HG03097 (cell line): Measurements from ENCODE around the gene SLC22A14.
A peak's percentile ranks its signal among the peaks of the same experiment; 100 is the strongest.

Experiments
- ATAC-seq: cut with Tn5 transposase; IDR thresholded peaks from one replicate; pipeline ENCODE4 v1.9.1; 2021; ENCODE audit not compliant: unreplicated experiment, low FRiP score

The SLC22A14 gene

GRCh38 chr3:38337703-38338102, 55.6 kb downstream of the SLC22A14 start:
- no peak for ATAC-seq

- no peak for ATAC-seq
Measured at GRCh38 chr3:38343797-38344594, 61.9 kb downstream of the SLC22A14 start.

GRCh38 chr3:38345879-38346586, 63.9 kb downstream of the SLC22A14 start:
- no peak for ATAC-seq

DNA sequence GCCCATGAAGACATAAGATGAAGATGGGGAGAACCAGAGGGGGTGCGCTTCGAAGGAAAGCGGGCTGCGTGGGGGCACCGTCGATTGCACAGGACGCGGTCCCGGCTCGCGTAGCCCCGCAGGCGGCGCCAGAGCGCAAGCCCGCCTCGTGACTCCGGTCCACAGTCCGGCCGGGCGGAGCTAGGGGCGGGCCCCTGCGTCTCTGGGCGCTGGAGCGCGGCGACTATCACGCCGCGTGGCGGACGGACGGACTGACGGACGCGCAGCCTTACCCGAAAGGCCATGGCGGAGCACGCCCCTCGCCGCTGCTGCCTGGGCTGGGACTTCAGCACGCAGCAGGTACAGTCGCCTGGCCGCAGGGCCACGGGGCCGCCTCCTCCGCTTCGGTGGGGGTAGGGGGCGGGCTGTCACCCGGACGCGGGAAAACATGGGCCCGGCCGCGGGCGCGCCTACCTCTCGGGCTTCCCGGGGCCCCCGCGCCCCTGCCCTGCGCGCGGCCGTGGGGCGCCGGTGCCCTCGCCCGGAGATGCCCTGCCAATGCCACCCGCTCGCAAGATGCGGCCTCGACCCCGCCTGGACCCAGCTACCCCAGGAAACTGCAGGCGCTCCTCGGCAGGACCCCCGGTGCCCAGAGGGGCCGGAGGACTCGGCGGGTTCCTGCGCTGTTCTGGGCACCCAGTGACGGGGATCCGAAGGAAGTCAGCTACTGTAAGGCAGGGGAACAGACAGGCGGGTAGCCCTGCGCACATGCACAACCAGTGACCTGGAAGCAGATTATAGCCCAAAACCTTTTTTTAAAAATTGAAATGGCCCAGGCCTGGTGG, 64.7 kb downstream of the SLC22A14 start, which contains the start of gene XYLB:
Gene XYLB, plus strand, starts transcription at position 199 of the 824 bp plus-strand sequence. Its CDS starts 84 bp downstream, at position 283.
- peak; percentile 97 for ATAC-seq

- ATAC-seq, result no peak
Measured at GRCh38 chr3:38347421-38348200, 65.5 kb downstream of the SLC22A14 start.

DNA sequence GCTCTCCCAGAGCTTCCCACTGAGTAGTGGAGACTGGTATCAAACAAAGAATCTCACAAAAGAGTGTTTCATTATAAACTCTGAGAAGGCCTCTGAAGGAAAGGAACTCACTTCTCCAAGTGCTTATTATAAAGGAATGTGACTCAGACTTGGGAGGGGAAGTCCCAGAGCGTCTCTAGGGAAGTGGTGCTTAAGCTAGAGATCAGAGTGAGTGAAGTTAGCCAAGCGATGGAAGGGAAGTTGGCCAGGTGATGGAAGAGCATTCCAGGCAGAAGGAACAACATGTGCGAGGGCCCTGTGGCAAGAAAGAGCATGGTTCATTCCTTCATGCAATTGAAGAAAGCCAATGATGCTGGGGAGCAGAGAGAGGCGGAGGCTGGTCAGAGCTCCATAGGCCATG, 66.8 kb downstream of the SLC22A14 start:
- ATAC-seq, result no peak

DNA sequence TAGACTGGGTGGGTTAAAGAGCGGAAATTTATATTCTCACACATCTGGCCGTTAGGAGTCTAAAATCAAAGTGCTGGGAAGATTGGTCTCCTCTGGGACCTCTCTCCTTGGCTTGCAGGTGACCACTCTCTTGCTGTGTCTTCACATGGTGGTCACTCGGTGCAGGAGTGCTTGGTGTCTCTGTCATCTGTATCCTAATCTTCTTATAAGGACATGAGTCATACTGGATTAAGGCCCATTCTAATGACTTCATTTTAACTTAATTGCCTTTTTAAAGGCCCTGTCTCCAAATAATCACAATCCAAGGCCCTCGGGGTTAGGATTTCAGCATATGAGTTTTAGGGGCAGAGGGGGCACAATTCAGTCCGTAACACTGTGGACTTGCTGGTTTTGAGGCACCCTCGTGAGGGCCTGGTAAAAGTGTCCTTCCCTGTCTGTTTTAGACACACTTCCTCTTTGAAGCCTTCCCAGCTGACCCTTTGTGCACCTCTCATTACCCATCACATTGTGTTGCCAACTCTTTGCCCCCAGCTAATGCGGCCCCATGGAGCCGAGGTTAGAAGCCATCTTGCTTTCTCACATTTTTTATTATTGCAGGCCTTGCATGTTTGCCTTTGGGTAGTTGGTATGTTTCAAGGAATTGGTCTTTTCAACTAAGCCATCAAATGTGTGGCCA, 67.7 kb downstream of the SLC22A14 start:
- ATAC-seq, result no peak

- ATAC-seq, result no peak
Measured at GRCh38 chr3:38353151-38353550, 71.1 kb downstream of the SLC22A14 start.

DNA sequence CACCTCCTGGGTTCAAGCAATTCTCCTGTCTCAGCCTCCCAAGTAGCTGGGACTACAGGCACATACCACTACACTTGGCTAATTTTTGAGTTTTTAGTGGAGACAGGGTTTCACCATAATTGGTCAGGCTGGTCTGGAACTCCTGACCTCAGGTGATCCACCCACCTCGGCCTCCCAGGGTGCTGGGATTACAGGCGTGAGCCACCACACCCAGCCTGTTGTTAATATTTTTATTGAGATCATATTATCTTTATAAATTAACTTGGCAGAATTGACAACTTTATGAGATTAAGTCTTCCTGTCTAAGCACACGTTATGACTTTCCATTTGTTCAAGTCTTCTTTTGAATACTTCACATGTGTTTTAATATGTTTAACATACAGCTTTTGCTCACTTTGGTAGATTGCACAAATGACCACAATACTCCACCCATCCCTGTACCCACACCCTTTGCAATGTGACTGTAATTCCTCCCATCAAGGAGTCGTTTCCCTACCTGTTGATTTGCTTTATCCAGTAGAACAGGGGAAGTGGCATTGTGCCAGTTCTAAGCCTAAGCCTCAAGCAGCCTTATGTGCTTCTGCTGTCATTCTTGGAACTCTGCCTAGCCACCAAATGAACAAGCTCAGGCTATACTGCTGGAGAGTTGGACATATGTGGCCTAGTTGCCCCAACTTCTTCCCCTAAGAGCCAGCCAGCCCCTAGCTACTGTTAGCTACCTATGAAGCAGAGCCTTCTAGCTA, 72.7 kb downstream of the SLC22A14 start:
- no peak for ATAC-seq

DNA sequence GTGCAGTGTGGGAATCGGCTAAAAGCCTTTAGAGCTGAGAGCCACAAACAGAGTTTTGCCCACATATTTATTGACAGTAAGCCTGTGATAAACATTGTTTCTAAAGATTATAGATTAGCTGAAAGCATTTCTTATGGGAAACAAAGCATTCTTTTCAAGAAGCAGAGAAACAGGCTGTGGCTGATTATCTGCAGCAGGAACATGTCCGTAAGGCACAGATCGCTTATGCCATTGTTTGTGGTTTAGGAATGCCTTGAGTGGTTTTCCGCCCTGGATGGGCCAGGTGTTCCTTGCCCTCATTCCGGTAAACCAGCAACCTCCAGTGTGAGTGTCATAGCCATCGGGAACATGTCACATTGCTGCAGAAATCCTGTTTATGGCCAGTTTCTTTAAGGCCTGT, 76.9 kb downstream of the SLC22A14 start:
- no peak for ATAC-seq

DNA sequence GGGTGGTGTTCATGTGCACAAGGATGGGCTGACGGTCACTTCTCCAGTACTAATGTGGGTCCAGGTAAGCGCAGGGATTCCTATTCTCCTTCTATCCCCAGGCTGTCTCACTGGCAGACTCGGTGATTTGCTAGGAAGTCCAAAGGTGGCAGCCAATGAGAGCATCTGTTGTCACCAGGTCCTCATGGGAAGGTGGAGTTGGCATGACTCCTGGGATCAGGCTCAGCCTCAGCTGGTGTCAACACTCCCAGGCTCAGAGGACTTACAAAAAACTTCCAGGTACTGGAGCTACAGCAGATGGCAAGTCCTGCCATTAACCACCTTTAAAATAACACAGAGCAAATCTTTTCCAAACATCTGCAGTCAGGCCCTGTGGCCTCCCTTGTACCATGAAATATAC, 78.3 kb downstream of the SLC22A14 start:
- ATAC-seq, result no peak

DNA sequence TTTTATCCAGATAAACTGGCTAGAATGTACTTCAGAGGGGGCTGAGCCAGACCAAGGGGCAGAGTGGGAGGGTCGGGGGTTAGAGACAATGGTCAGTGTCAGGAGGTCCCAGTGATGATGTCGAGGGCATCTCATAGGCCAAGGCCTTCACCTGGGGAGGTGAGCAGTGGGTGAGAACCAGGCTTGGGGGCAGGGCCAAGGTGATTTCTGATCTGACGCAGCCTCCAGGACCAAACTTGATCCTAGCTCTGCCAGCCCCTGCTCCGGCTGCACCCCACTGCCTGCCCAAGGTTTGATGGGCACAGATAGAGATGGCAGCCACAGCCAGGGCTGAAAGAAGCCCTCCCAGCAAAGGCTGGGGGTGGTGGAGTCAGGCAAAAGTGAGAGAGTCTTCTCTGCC, 79.4 kb downstream of the SLC22A14 start:
- ATAC-seq, result no peak

- no peak for ATAC-seq
Measured at GRCh38 chr3:38362825-38363224, 80.7 kb downstream of the SLC22A14 start.

- no peak for ATAC-seq
Measured at GRCh38 chr3:38364721-38365400, 82.8 kb downstream of the SLC22A14 start.

DNA sequence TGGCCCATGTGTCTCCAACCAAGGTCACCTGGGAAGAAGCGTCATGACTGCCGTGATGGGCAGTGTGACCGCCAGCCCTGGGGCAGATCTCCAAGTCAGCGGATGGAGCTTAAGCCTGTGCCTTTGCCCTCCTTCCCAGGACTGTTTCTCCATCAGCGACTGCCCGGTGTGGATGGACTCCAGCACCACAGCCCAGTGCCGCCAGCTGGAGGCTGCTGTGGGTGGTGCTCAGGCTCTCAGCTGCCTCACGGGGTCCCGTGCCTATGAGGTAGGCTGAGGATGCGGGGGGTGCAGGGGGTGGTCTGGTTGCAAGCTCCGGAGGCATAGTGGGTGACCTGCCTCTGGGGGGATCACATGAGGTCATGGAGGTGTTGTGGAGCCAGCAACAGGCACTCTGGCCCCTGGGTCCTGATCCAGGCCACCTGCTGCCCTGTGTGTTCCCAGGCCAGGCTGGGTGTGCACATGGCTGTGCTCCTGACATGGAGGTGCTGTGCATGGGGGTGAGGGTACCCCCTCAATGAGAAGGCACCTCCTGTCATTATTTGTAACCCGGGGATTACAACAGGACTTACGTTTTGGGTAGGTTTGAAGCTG, 83.5 kb downstream of the SLC22A14 start:
- ATAC-seq, result no peak

GRCh38 chr3:38366082-38366481, 84.0 kb downstream of the SLC22A14 start:
- no peak for ATAC-seq

DNA sequence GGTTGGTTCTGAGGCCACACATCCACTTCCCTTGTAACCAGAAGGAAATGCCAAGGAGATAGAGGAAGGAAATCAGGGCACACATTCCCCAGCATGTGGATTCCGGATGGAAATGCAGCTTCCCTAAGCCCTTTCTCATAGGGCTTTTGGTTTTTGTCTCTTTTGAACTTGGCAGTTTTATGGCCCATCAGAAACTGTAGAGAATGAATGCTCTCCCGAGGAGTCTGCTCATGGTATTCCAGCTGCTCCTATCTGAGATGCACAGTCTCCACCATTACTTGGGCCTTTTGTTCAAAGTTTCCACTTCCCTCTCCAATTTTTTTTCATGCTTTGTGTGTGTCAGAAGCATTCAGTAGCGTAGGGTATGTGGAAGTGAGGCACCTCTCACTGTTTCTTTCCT, 85.7 kb downstream of the SLC22A14 start:
- no peak for ATAC-seq
